SKM-1 (cell line): Measurements from ENCODE around the gene MECP2.

ENCODE experiments used
- DNase-seq: peaks from one replicate; lab custom pipeline; 2025; ENCODE audit not compliant: unreplicated experiment; lab: John Stamatoyannopoulos, UW

Gene MECP2

GRCh38 chrX:154116426-154117211 is 19.1 kb upstream of the MECP2 start:
- no peak for DNase-seq

GRCh38 chrX:154115750-154116149 is 18.2 kb upstream of the MECP2 start:
- no peak for DNase-seq

- DNase-seq = no peak
These were observed 17.6 kb upstream of the MECP2 start for GRCh38 chrX:154115071-154115470.

GRCh38 chrX:154114652-154115051 is 17.1 kb upstream of the MECP2 start:
- no peak for DNase-seq

GRCh38 chrX:154113729-154114128 is 16.2 kb upstream of the MECP2 start:
- no peak for DNase-seq

GRCh38 chrX:154098551-154098950 is 1.0 kb upstream of the MECP2 start:
- no peak for DNase-seq

- no peak for DNase-seq
These were observed 421 bp downstream of the MECP2 start for GRCh38 chrX:154097003-154097588.

- DNase-seq = no peak
These were observed 1.1 kb downstream of the MECP2 start for GRCh38 chrX:154096140-154097002.

- no peak for DNase-seq
These were observed 2.7 kb downstream of the MECP2 start for GRCh38 chrX:154094833-154095232.

GRCh38 chrX:154093965-154094364 is 3.6 kb downstream of the MECP2 start:
- no peak for DNase-seq

GRCh38 chrX:154092371-154092770 is 5.1 kb downstream of the MECP2 start:
- no peak for DNase-seq

- no peak for DNase-seq
These were observed 5.8 kb downstream of the MECP2 start for GRCh38 chrX:154091678-154092077.

- DNase-seq = no peak
These were observed 6.8 kb downstream of the MECP2 start for GRCh38 chrX:154090731-154091130.

GRCh38 chrX:154084449-154085300 is 12.8 kb downstream of the MECP2 start:
- DNase-seq = no peak

GRCh38 chrX:154083126-154083517 is 14.4 kb downstream of the MECP2 start:
- DNase-seq = no peak

GRCh38 chrX:154082396-154083125 is 15.0 kb downstream of the MECP2 start:
- DNase-seq = no peak

- no peak for DNase-seq
These were observed 20.4 kb downstream of the MECP2 start for GRCh38 chrX:154077101-154077500.

GRCh38 chrX:154074199-154074598 is 23.3 kb downstream of the MECP2 start:
- no peak for DNase-seq

GRCh38 chrX:154072192-154072591 is 25.3 kb downstream of the MECP2 start:
- DNase-seq = no peak

GRCh38 chrX:154068560-154068959 is 29.0 kb downstream of the MECP2 start:
- no peak for DNase-seq
